PC-9 (cell line): ENCODE results near the gene TPD52L1. TPM values are rescaled to one million over a fixed set of nuclear protein-coding genes. Genes with fewer than 3 reads are reported as not detected.

Experiments
- BruUV-seq: library from RNA; stranded (reverse); fragments of 400-500 nt; replicated peaks from 2 replicates; lab custom pipeline; 2021; lab: Mats Ljungman, UMichigan
- CTCF ChIA-PET: fragments of 300-600 bp; sonication (Branson Sonifier 250); formaldehyde crosslinking; loops from one replicate; lab custom pipeline; 2022; ENCODE audit warnings: antibody characterized with exemption; lab: Charles Lee
- POLR2A ChIA-PET: fragments of 300-600 bp; sonication (Branson Sonifier 250); formaldehyde crosslinking; loops from one replicate; lab custom pipeline; 2022; ENCODE audit warnings: antibody characterized with exemption; ENCODE audit not compliant: unreplicated experiment; lab: Charles Lee
- DNase-seq, 2 experiments: peaks; one replicate each; pipeline versions ENCODE4 v3.0.0 to v3.0.0-alpha.2; 2015 to 2022; ENCODE audit warnings: mixed read lengths in 1 of 2
- H2AFZ ChIP-seq: fragments of 200-600 bp; sonication (generic); 2 replicates; pipeline ENCODE4 v1.8.1; 2017; ENCODE audit warnings: antibody characterized with exemption
- H3F3A ChIP-seq: fragments of 200-600 bp; sonication (generic); 2 replicates; pipeline ENCODE4 v1.8.1; 2017; ENCODE audit warnings: antibody characterized with exemption, mild to moderate bottlenecking, low read depth; ENCODE audit not compliant: insufficient read depth
- H3K27ac ChIP-seq: fragments of 200-600 bp; sonication (generic); 2 replicates; pipeline ENCODE4 v1.6.1; 2016; ENCODE audit warnings: mixed run types
- H3K27me3 ChIP-seq: fragments of 200-600 bp; sonication (generic); 2 replicates; pipeline ENCODE4 v1.6.1; 2016; ENCODE audit warnings: low read depth, mixed run types; ENCODE audit not compliant: insufficient read depth
- H3K36me3 ChIP-seq: fragments of 200-600 bp; sonication (generic); 2 replicates; pipeline ENCODE4 v1.6.1; 2016; ENCODE audit warnings: low read depth, mixed run types
- H3K4me1 ChIP-seq: fragments of 200-600 bp; sonication (generic); replicated peaks from 2 replicates; pipeline ENCODE4 v1.6.1; 2016; ENCODE audit warnings: mixed run types; ENCODE audit not compliant: insufficient read depth
- H3K4me2 ChIP-seq: fragments of 200-600 bp; sonication (generic); 2 replicates; pipeline ENCODE4 v1.6.1; 2017; ENCODE audit warnings: mixed run types
- H3K4me3 ChIP-seq: fragments of 200-600 bp; sonication (generic); 2 replicates; pipeline ENCODE4 v1.6.1; 2016; ENCODE audit warnings: mixed run types
- H3K79me2 ChIP-seq: fragments of 200-600 bp; sonication (generic); 2 replicates; pipeline ENCODE4 v1.6.1; 2017; ENCODE audit warnings: low read depth, mixed run types
- H3K9me2 ChIP-seq: fragments of 200-600 bp; sonication (generic); 2 replicates; pipeline ENCODE4 v1.8.1; 2017; ENCODE audit warnings: mild to moderate bottlenecking; ENCODE audit not compliant: insufficient read depth
- H3K9me3 ChIP-seq: fragments of 200-600 bp; sonication (generic); 2 replicates; pipeline ENCODE4 v1.8.1; 2016; ENCODE audit warnings: low read depth; ENCODE audit not compliant: insufficient read depth
- H4K20me1 ChIP-seq: fragments of 200-600 bp; sonication (generic); 2 replicates; pipeline ENCODE4 v1.8.1; 2017; ENCODE audit not compliant: insufficient read depth
- EZH2 ChIP-seq: fragments of 200-600 bp; sonication (generic); IDR thresholded peaks from 2 replicates; pipeline ENCODE4 v1.8.0; 2017; ENCODE audit warnings: antibody characterized with exemption, low read depth
- intact Hi-C: fragments of 100-400 bp; cut with micrococcal nuclease; formaldehyde crosslinking; loops from one replicate; pipeline ENCODE4 v1.10.0; 2022; ENCODE audit not compliant: unreplicated experiment
- total RNA-seq: library from RNA; stranded (reverse); gene quantifications from 2 replicates; pipeline ENCODE4 v1.2.3, GENCODE V29; 2021
- TF ChIP-seq, protein P1 (sequence below): fragments of 200-600 bp; sonication (generic); conservative IDR thresholded peaks from 2 replicates; pipeline ENCODE4 v1.6.1; 2017; ENCODE audit warnings: mixed run types, antibody characterized with exemption, mild to moderate bottlenecking, moderate library complexity

Gene TPD52L1
- total RNA-seq, 1 experiment from 2014 or later = 203 TPM

DNA sequence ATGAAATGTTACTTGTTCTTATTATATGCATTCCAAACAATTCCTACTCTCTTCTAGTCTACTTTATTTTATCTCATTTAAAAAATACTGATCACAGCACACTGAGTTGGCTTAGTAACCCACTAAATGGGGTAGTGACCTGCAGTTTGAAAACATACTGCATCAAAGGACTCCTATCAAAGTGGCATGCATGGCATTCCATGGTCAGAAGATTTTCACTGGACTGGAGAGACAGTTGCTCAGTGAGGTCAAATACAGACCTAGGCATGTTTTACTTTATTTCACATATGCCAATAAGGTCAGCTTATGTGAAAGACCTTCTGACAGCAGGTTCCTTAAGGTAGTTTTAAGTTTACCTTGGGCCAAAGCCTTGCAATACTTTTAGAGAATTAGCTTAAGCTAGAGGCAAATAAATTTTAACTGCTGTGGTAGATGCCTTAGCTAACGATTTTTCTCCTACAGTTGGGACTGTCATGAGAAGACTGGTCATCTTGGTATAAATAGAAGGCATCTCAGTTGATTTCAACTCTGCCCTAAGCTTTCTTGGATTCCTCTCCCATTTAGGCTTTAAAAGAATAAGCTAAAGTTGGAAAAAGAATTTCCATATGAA is 35.1 kb downstream of the TPD52L1 start:
- Histone ChIP-seq H4K20me1 (no peaks in the 10 kb centered on the region), H3K4me3 (no peak overlapping the region), H3F3A (peaks cover 12% of the 10 kb centered on the region; the same call in 1 of the 2 replicates), H3K27me3 (no peaks in the 10 kb centered on the region), H3K36me3 (no peaks in the 10 kb centered on the region), H2AFZ (no peak overlapping the region), H3K27ac (no peak overlapping the region), H3K9me3 (no peaks in the 10 kb centered on the region), H3K4me2 (no peak overlapping the region), H3K9me2 (no peaks in the 10 kb centered on the region), H3K79me2 (peaks cover 1% of the 10 kb centered on the region), H3K4me1 (peaks cover 24% of the 10 kb centered on the region)
- ChIA-PET CTCF (no interaction called here), POLR2A (no interaction called here)
- intact Hi-C loops = no loop called here
- no TSS peak for BruUV-seq
- DNase-seq = no peak
- no peak for TF ChIP-seq EZH2
- TF ChIP-seq, protein P1, sequence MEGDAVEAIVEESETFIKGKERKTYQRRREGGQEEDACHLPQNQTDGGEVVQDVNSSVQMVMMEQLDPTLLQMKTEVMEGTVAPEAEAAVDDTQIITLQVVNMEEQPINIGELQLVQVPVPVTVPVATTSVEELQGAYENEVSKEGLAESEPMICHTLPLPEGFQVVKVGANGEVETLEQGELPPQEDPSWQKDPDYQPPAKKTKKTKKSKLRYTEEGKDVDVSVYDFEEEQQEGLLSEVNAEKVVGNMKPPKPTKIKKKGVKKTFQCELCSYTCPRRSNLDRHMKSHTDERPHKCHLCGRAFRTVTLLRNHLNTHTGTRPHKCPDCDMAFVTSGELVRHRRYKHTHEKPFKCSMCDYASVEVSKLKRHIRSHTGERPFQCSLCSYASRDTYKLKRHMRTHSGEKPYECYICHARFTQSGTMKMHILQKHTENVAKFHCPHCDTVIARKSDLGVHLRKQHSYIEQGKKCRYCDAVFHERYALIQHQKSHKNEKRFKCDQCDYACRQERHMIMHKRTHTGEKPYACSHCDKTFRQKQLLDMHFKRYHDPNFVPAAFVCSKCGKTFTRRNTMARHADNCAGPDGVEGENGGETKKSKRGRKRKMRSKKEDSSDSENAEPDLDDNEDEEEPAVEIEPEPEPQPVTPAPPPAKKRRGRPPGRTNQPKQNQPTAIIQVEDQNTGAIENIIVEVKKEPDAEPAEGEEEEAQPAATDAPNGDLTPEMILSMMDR = no peak

DNA sequence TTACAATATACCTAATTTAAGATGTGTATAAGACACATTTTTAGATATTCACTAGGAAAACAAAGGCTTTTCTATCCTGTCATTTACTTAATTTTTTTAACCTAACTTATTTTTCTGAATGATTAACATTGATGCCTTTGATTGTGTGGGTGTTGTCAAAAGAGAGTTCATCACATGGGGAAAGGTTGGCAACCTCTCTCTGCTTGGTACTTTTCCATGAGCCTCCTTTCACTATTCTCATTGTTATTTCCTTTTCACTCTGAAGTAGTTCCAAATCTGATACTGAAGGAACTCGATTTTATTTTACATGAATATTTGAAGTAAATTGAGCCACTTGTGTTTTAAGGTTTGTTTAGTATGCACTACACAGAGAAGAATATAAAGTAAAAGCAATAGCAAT is 35.9 kb downstream of the TPD52L1 start:
- intact Hi-C loops = no loop called here
- Histone ChIP-seq H3K9me2 (no peaks in the 10 kb centered on the region), H3K4me1 (peaks cover 30% of the 10 kb centered on the region), H3K4me2 (no peak overlapping the region), H2AFZ (no peak overlapping the region), H3K36me3 (peaks cover 5% of the 10 kb centered on the region), H3K27ac (no peak overlapping the region), H3K27me3 (no peaks in the 10 kb centered on the region), H3F3A (peaks cover 12% of the 10 kb centered on the region; the same call in 1 of the 2 replicates), H3K9me3 (no peaks in the 10 kb centered on the region), H3K79me2 (peaks cover 9% of the 10 kb centered on the region), H4K20me1 (no peaks in the 10 kb centered on the region), H3K4me3 (no peak overlapping the region)
- TF ChIP-seq, protein P1 = no peak
- TF ChIP-seq EZH2 = no peak
- POLR2A ChIA-PET = interaction anchor here (0.6 kb wide), 1 partner anchor 12 kb away, joined by 3 read pairs; no protein-coding TSS in a partner anchor
- CTCF ChIA-PET = no interaction called here
- DNase-seq = no peak
- no TSS peak for BruUV-seq

DNA sequence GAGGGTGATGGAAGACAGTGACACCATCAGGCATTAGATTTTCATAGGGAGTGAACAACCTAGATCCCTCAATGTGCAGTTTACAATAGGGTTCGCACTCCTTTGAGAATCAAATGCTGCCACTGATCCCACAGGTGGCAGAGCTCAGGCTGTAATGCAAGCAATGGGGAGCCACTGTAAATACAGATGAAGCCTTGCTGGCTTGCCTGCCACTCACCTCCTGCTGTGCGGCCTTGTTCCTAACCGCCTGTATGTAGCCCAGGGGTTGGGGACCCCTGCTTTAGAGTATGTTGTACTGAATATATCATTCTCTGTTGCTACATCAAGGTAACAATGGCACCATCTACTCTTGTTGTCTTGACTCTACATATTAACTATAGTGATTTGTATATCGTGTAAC is 37.1 kb downstream of the TPD52L1 start:
- intact Hi-C loops = loop anchor here (10.0 kb wide), 1 partner anchor 754 kb away; no protein-coding TSS in a partner anchor
- Histone ChIP-seq H3K4me1 (peaks cover 41% of the 10 kb centered on the region), H3K9me2 (no peaks in the 10 kb centered on the region), H3K4me2 (no peak overlapping the region), H3K9me3 (no peaks in the 10 kb centered on the region), H4K20me1 (no peaks in the 10 kb centered on the region), H3K27ac (no peak overlapping the region), H3K27me3 (no peaks in the 10 kb centered on the region), H2AFZ (no peak overlapping the region), H3K4me3 (no peak overlapping the region), H3K79me2 (peaks cover 21% of the 10 kb centered on the region), H3K36me3 (peaks cover 7% of the 10 kb centered on the region), H3F3A (peaks cover 15% of the 10 kb centered on the region; the same call in 1 of the 2 replicates)
- DNase-seq = no peak
- CTCF ChIA-PET = no interaction called here
- no peak for TF ChIP-seq EZH2
- TF ChIP-seq, protein P1 = no peak
- POLR2A ChIA-PET = interaction anchor here (0.6 kb wide), 1 partner anchor 227 kb away, joined by 6 read pairs; no protein-coding TSS in a partner anchor
- BruUV-seq = no TSS peak
